Suprapubic skin (tissue), 4 donors: ENCODE results near the gene TAPBPL. TPM values are rescaled to one million over a fixed set of nuclear protein-coding genes. Genes with fewer than 3 reads are reported as not detected.

Source experiments
- DNase-seq, 2 donors: peaks; one replicate each; pipeline ENCODE4 v3.0.0-alpha.2; 2019; ENCODE audit warnings: low spot score in 2 of 2
- H3K27ac ChIP-seq: fragments of 200-600 bp; sonication (generic); one replicate; pipeline ENCODE4 v1.5.1; 2019
- H3K27me3 ChIP-seq: fragments of 200-600 bp; sonication (generic); one replicate; pipeline ENCODE4 v1.5.1; 2019
- H3K36me3 ChIP-seq: fragments of 200-600 bp; sonication (generic); one replicate; pipeline ENCODE4 v1.5.1; 2019
- H3K4me1 ChIP-seq: fragments of 200-600 bp; sonication (generic); one replicate; pipeline ENCODE4 v1.5.1; 2019
- H3K4me3 ChIP-seq: fragments of 200-600 bp; sonication (generic); one replicate; pipeline ENCODE4 v1.5.1; 2019; ENCODE audit warnings: mild to moderate bottlenecking
- H3K9me3 ChIP-seq: fragments of 200-600 bp; sonication (generic); one replicate; pipeline ENCODE4 v1.5.1; 2019
- EP300 ChIP-seq: sonication (generic); formaldehyde crosslinking; IDR thresholded peaks from one replicate; pipeline ENCODE4 v1.6.1; 2017; ENCODE audit warnings: antibody characterized with exemption
- POLR2A ChIP-seq, 2 donors: fragments of 450-650 bp; IDR thresholded peaks; one replicate each; pipeline ENCODE4 v1.6.1; 2017; ENCODE audit warnings: antibody characterized with exemption in 2 of 2, mild to moderate bottlenecking in 2 of 2, moderate library complexity in 2 of 2
- POLR2AphosphoS5 ChIP-seq, 3 donors: sonication (generic); formaldehyde crosslinking; IDR thresholded peaks; one replicate each; pipeline ENCODE4 v1.6.1; 2017; ENCODE audit warnings: antibody characterized with exemption in 3 of 3
- WGBS: methylation state at CpG from one replicate; pipeline ENCODE4 v1.1.5; 2018; 5-methylcytosine and 5-hydroxymethylcytosine counted together
- total RNA-seq, 4 donors: library from RNA; depleted of rRNA; stranded (reverse); fragments of >200 nt; gene quantifications; one replicate each; pipeline ENCODE4 v1.1.0, GENCODE V29; 2016
- TF ChIP-seq, protein P1 (sequence below), 2 donors: fragments of 200-600 bp in 1 of 2; fragments of 450-650 bp in 1 of 2; sonication (generic) in 1 of 2; IDR thresholded peaks; one replicate each; pipeline ENCODE4 v1.5.1; 2016 to 2019; ENCODE audit warnings: antibody characterized with exemption in 2 of 2, mild to moderate bottlenecking in 1 of 2, moderate library complexity in 1 of 2

The TAPBPL gene, protein sequence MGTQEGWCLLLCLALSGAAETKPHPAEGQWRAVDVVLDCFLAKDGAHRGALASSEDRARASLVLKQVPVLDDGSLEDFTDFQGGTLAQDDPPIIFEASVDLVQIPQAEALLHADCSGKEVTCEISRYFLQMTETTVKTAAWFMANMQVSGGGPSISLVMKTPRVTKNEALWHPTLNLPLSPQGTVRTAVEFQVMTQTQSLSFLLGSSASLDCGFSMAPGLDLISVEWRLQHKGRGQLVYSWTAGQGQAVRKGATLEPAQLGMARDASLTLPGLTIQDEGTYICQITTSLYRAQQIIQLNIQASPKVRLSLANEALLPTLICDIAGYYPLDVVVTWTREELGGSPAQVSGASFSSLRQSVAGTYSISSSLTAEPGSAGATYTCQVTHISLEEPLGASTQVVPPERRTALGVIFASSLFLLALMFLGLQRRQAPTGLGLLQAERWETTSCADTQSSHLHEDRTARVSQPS
- 10 to 100 TPM; 10.9 to 25.2 (median 17.7) TPM for total RNA-seq

DNA sequence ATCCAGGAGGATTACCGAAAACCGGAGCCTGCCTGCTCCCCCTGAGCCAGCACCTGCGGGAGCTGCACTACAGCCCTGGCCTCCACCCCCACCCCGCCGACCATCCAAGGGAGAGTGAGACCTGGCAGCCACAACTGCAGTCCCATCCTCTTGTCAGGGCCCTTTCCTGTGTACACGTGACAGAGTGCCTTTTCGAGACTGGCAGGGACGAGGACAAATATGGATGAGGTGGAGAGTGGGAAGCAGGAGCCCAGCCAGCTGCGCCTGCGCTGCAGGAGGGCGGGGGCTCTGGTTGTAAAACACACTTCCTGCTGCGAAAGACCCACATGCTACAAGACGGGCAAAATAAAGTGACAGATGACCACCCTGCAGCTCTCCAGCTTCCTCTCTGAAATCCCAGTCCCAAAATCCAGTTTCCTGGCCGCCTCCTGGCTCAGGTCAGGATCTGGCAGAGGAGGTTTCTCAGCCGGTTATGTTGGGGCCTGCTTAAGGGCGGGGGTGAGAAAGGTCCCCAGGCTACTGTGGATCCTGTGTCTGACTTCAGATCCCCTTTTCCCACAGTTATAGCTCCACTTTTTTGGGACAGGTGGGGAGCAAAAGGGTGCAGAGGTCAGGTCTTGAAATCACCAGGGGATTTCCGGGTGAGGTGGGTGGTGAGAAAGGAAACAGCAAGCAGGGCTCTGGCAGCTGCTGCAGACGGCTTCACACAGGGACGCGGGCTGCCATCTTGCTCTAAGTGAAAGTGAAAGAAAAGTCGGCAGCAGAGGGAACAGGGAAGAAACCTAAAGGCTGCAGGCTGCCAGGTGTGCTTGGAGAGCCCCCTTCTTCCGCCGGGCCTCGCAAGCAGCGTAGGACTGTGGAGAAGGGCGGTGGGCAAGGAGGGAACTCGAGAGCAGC is at the start of gene TAPBPL:
Gene TAPBPL (plus strand): TSS at position 695 of the 897 bp plus-strand sequence. CDS start 207 bp downstream, outside the sequence.
- H3K27me3 ChIP-seq: no peaks in the 10 kb centered on the region
- H3K4me3 ChIP-seq: peak within 1 kb of the TSS; percentile 85
- peak within 1 kb of the TSS; percentile 98 for H3K27ac ChIP-seq
- DNase-seq: peak in 1 of 2 donors; percentile 85
- TF ChIP-seq POLR2AphosphoS5 (IDR thresholded peaks at IDR 0.05) (peak in 1 of 3 donors; percentile 10), POLR2A (IDR thresholded peaks at IDR 0.05) (peak in 1 of 2 donors; percentile 41), EP300 (no peak)
- H3K9me3 ChIP-seq: no peaks in the 10 kb centered on the region
- WGBS: 1% methylated on average over 26 of the region's 27 CpGs
- peaks cover 18% of the 10 kb centered on the region for H3K36me3 ChIP-seq
- peaks cover 27% of the 10 kb centered on the region for H3K4me1 ChIP-seq

DNA sequence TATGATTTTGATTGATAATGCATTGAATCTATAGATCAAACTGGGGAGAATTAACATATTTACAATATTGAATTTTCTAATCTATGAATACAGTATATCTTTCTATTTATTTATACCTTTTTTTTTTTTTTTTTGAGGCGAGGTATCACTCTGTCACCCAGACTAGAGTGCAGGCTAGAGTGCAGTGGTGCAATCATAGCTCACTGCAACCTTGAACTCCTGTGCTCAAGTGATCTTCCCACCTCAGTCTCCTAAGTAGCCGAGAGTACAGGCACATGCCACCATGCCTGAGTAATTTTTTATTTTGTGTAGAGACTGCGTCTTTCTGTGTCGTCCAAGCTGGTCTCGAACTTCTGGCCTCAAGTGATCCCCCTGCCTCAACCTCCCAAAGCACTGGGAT is 47.5 kb upstream of the TAPBPL start:
- Histone ChIP-seq H3K4me1 (no peaks in the 10 kb centered on the region), H3K9me3 (no peaks in the 10 kb centered on the region), H3K36me3 (no peaks in the 10 kb centered on the region), H3K27ac (no peak overlapping the region), H3K4me3 (no peak overlapping the region), H3K27me3 (no peaks in the 10 kb centered on the region)
- TF ChIP-seq, protein P1, sequence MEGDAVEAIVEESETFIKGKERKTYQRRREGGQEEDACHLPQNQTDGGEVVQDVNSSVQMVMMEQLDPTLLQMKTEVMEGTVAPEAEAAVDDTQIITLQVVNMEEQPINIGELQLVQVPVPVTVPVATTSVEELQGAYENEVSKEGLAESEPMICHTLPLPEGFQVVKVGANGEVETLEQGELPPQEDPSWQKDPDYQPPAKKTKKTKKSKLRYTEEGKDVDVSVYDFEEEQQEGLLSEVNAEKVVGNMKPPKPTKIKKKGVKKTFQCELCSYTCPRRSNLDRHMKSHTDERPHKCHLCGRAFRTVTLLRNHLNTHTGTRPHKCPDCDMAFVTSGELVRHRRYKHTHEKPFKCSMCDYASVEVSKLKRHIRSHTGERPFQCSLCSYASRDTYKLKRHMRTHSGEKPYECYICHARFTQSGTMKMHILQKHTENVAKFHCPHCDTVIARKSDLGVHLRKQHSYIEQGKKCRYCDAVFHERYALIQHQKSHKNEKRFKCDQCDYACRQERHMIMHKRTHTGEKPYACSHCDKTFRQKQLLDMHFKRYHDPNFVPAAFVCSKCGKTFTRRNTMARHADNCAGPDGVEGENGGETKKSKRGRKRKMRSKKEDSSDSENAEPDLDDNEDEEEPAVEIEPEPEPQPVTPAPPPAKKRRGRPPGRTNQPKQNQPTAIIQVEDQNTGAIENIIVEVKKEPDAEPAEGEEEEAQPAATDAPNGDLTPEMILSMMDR (IDR thresholded peaks at IDR 0.05): no peak
- TF ChIP-seq POLR2A (IDR thresholded peaks at IDR 0.05): no peak
- TF ChIP-seq EP300: no peak
- TF ChIP-seq POLR2AphosphoS5 (IDR thresholded peaks at IDR 0.05): no peak
- no peak for DNase-seq
- 92% methylated on average over 5 of the region's 5 CpGs for WGBS

DNA sequence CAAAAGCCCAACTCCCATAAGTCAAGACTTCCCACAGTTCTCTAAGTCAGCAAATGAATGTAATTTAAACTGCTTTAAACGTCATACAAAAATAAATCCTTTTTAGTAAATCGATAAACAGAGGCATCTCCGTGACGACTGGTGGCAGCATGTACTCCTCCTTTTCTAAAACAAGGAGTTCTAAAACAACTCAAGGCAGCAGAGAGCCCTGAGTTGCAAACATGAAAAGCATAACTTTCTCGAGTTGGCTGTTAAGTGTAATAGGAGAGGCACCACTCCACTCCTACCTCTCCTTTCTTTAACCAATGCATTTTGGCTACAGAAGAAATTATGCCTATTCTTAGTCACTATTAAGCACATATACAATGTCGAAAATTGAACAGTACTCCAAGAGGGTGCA is 45.9 kb upstream of the TAPBPL start:
- H3K4me1 ChIP-seq: no peaks in the 10 kb centered on the region
- no peaks in the 10 kb centered on the region for H3K36me3 ChIP-seq
- no peak overlapping the region for H3K27ac ChIP-seq
- no peak for DNase-seq
- WGBS: 83% methylated on average over 6 of the region's 6 CpGs
- H3K9me3 ChIP-seq: no peaks in the 10 kb centered on the region
- no peaks in the 10 kb centered on the region for H3K27me3 ChIP-seq
- TF ChIP-seq EP300: no peak
- TF ChIP-seq POLR2A (IDR thresholded peaks at IDR 0.05): no peak
- TF ChIP-seq, protein P1 (IDR thresholded peaks at IDR 0.05): no peak
- TF ChIP-seq POLR2AphosphoS5 (IDR thresholded peaks at IDR 0.05): no peak
- no peak overlapping the region for H3K4me3 ChIP-seq

DNA sequence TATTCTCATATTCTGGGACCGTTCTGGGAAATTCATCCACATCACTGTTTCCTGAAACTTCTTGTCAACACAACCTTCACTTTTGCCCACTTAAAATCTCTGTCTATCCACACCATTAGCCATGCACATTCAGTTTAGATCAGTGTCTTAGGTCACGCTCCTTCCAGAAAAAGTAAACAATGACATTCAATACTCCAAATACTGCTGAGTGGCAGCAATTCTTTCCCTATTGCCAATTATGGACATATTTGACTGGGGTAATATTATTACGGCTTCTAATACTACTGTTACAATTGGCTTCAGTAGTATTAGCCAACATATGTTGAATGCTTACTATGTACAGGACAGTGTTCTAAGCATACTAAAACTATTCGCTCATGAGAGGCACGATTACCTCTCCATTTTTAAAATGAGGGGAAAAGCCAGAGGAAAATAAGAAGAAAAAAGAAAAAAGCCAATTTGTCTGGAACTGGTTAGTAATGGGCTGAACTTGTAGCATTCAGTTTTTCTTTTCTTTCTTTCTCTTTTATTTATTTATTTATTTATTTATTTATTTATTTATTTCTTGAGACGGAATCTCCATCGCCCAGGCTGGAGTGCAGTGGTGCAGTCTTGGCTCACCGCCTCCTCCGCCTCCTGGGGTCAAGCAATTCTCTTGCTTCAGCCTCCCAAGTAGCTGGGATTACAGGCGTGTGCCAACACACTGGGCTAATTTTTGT is 44.4 kb upstream of the TAPBPL start:
- WGBS: 97% methylated on average over 10 of the region's 10 CpGs
- H3K27ac ChIP-seq: no peak overlapping the region
- TF ChIP-seq POLR2AphosphoS5 (IDR thresholded peaks at IDR 0.05) (no peak), POLR2A (IDR thresholded peaks at IDR 0.05) (no peak), EP300 (no peak)
- TF ChIP-seq, protein P1 (IDR thresholded peaks at IDR 0.05): no peak
- no peaks in the 10 kb centered on the region for H3K27me3 ChIP-seq
- H3K36me3 ChIP-seq: no peaks in the 10 kb centered on the region
- H3K9me3 ChIP-seq: no peaks in the 10 kb centered on the region
- H3K4me3 ChIP-seq: no peak overlapping the region
- DNase-seq: no peak
- H3K4me1 ChIP-seq: no peaks in the 10 kb centered on the region

DNA sequence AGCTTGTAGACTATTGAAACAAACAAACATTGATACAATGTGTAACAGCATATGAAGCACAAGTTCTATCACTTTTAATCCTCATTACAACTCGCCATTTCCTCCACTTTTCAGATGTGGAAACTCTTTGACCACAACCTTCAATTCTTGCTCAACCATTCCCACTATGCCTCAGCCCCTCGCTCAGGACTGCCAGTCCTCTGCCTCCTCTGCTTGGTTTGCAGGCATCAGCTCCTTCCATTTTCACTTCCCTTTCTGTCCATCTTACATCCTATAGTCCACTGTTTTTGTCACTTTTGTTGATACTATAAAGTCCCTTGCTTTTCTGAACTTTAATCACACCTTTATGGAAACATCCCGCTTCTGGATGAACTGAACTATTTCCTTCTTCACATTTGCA is 35.2 kb upstream of the TAPBPL start:
- no peak overlapping the region for H3K4me3 ChIP-seq
- no peaks in the 10 kb centered on the region for H3K4me1 ChIP-seq
- WGBS: 85% methylated on average over 3 of the region's 3 CpGs
- no peak for DNase-seq
- no peak for TF ChIP-seq POLR2AphosphoS5 (IDR thresholded peaks at IDR 0.05)
- H3K27ac ChIP-seq: no peak overlapping the region
- H3K9me3 ChIP-seq: no peaks in the 10 kb centered on the region
- H3K36me3 ChIP-seq: no peaks in the 10 kb centered on the region
- H3K27me3 ChIP-seq: no peaks in the 10 kb centered on the region
